A549 (cell line): Measurements from ENCODE around the gene RXRA. TPM values are rescaled to one million over a fixed set of nuclear protein-coding genes. Genes with fewer than 3 reads are reported as not detected.
A peak's percentile ranks its signal among the peaks of the same experiment; 100 is the strongest.

ENCODE experiments used
- ATAC-seq, 2 experiments: fragments of 200-7000 bp in 1 of 2; fragments of >200 bp in 1 of 2; cut with Nextera tagmentation in 1 of 2; cut with Tn5 transposase in 1 of 2; 3 replicates each; pipeline versions ENCODE4 v1.8.0 to v1.9.1; 2018 to 2020; ENCODE audit warnings: mild to moderate bottlenecking in 1 of 2, moderate library complexity in 1 of 2
- CTCF ChIA-PET: fragments of 300-600 bp; sonication (Branson Sonifier 250); formaldehyde crosslinking; extraction: SDS; loops from one replicate; lab custom pipeline; 2021; ENCODE audit warnings: antibody characterized with exemption, inconsistent platforms; lab: Yijun Ruan, JAX
- POLR2A ChIA-PET: fragments of 350-600 bp; formaldehyde crosslinking; extraction: SDS; loops from one replicate; lab custom pipeline; 2021; ENCODE audit warnings: antibody characterized with exemption, inconsistent platforms; lab: Yijun Ruan, JAX
- DNase-seq, 2 experiments: peaks; one replicate each; pipeline versions ENCODE4 v3.0.0 to v3.0.0-alpha.2; 2011 to 2016; ENCODE audit warnings: low read depth in 1 of 2, low spot score in 1 of 2
- FAIRE-seq: peaks from 2 replicates; lab custom pipeline; 2011; peaks lifted over from hg19 to GRCh38; lab: Jason Lieb, UNC
- H3K27ac ChIP-seq, 2 experiments: fragments of >200 bp; sonication (Bioruptor Twin); formaldehyde crosslinking; 3 replicates each; pipeline ENCODE4 v1.5.1; 2016 to 2017
- H3K4me1 ChIP-seq: fragments of >200 bp; sonication (Bioruptor Twin); formaldehyde crosslinking; 3 replicates; pipeline ENCODE4 v1.6.1; 2016
- H3K4me2 ChIP-seq: fragments of >200 bp; sonication (Bioruptor Twin); formaldehyde crosslinking; 3 replicates; pipeline ENCODE4 v1.6.1; 2016
- H3K4me3 ChIP-seq: fragments of >200 bp; sonication (Bioruptor Twin); formaldehyde crosslinking; 3 replicates; pipeline ENCODE4 v1.5.1; 2016
- H3K9me3 ChIP-seq: fragments of >200 bp; sonication (Bioruptor Twin); formaldehyde crosslinking; 3 replicates; pipeline ENCODE4 v1.6.1; 2016
- CBX8 ChIP-seq: fragments of 200-600 bp; sonication (generic); IDR thresholded peaks from 2 replicates; pipeline ENCODE4 v1.6.1; 2016
- CHD2 ChIP-seq: fragments of 150-350 bp; IDR thresholded peaks from 2 replicates; pipeline ENCODE4 v1.6.1; 2014; ENCODE audit warnings: low read length; ENCODE audit not compliant: partially characterized antibody
- CHD4 ChIP-seq: fragments of 200-600 bp; sonication (generic); IDR thresholded peaks from 2 replicates; pipeline ENCODE4 v1.6.1; 2016; ENCODE audit warnings: antibody characterized with exemption, mild to moderate bottlenecking, borderline replicate concordance
- EP300 ChIP-seq, 2 experiments: fragments of >200 bp; sonication (Bioruptor Twin); formaldehyde crosslinking; IDR thresholded peaks; 2 replicates in 1 of 2; 3 replicates in 1 of 2; pipeline ENCODE4 v1.6.1; 2016 to 2017
- FOSL2 ChIP-seq, 2 experiments: fragments of 450-650 bp in 1 of 2; fragments of >200 bp in 1 of 2; sonication (Bioruptor Twin) in 1 of 2; formaldehyde crosslinking; IDR thresholded peaks; 2 replicates each; pipeline versions ENCODE4 v1.5.0 to v1.6.1; 2016 to 2020; ENCODE audit warnings: mild to moderate bottlenecking in 1 of 2, moderate library complexity in 1 of 2
- HEYL ChIP-seq: fragments of 250-450 bp; sonication (Bioruptor Pico); IDR thresholded peaks from 2 replicates; pipeline ENCODE4 v1.8.0; 2021; ENCODE audit warnings: mild to moderate bottlenecking, moderate library complexity
- JUN ChIP-seq, 2 experiments: fragments of >200 bp; sonication (Bioruptor Twin); formaldehyde crosslinking; IDR thresholded peaks; 2 replicates in 1 of 2; 3 replicates in 1 of 2; pipeline ENCODE4 v1.6.1; 2016 to 2017
- NFE2L2 ChIP-seq: fragments of 150-350 bp; conservative IDR thresholded peaks from 2 replicates; pipeline ENCODE4 v1.6.1; 2014; ENCODE audit warnings: low read length
- NPAS2 ChIP-seq: fragments of 250-450 bp; sonication (Bioruptor Pico); IDR thresholded peaks from 2 replicates; pipeline ENCODE4 v1.8.0; 2022; ENCODE audit warnings: mild to moderate bottlenecking, moderate library complexity, borderline replicate concordance
- POLR2AphosphoS2 ChIP-seq: conservative IDR thresholded peaks from 2 replicates; pipeline ENCODE4 v1.6.1; 2012; ENCODE audit warnings: low read length, improper control_type of control experiment, inconsistent platforms
- RAD21 ChIP-seq, 2 experiments: fragments of >200 bp in 1 of 2; sonication (Bioruptor Twin) in 1 of 2; formaldehyde crosslinking in 1 of 2; IDR thresholded peaks in 1 of 2; conservative IDR thresholded peaks in 1 of 2; 2 replicates in 1 of 2; 3 replicates in 1 of 2; pipeline ENCODE4 v1.6.1; 2012 to 2018; ENCODE audit warnings: inconsistent platforms in 1 of 2
- SREBF2 ChIP-seq: fragments of 450-650 bp; IDR thresholded peaks from 2 replicates; pipeline ENCODE4 v1.6.1; 2014; ENCODE audit warnings: mild to moderate bottlenecking, moderate library complexity
- TFCP2L1 ChIP-seq: fragments of 250-450 bp; sonication (Bioruptor Pico); IDR thresholded peaks from 2 replicates; pipeline ENCODE4 v1.5.0; 2021; ENCODE audit warnings: mild to moderate bottlenecking
- TP53 ChIP-seq: fragments of 250-450 bp; sonication (Bioruptor Pico); IDR thresholded peaks from 2 replicates; pipeline ENCODE4 v1.5.0; 2021; ENCODE audit warnings: mild to moderate bottlenecking, moderate library complexity
- ZFP36 ChIP-seq: fragments of 450-650 bp; IDR thresholded peaks from 2 replicates; pipeline ENCODE4 v1.6.1; 2014; ENCODE audit warnings: borderline replicate concordance; ENCODE audit not compliant: partially characterized antibody
- ZSCAN20 ChIP-seq: fragments of 250-450 bp; sonication (Bioruptor Pico); IDR thresholded peaks from 2 replicates; pipeline ENCODE4 v1.8.0; 2022; ENCODE audit warnings: mild to moderate bottlenecking, moderate library complexity
- WGBS: methylation state at CpG from one replicate; pipeline ENCODE4 v1.1.6; 2017; ENCODE audit errors: missing lambda C conversion rate; 5-methylcytosine and 5-hydroxymethylcytosine counted together
- polyA plus RNA-seq, 4 experiments: library from polyadenylated mRNA; depleted of rRNA in 3 of 4; stranded (reverse); fragments of >200 nt; fragmentation: RNase III in 1 of 4; extraction: RNeasy Plus Mini Kit Qiagen cat#74134 plus additional on column Dnase treatment in 1 of 4; gene quantifications; 2 replicates in 3 of 4; 3 replicates in 1 of 4; pipeline ENCODE4 v1.2.3, GENCODE V29; 2011 to 2017
- TF ChIP-seq, protein P1 (sequence below): fragments of 250-450 bp; sonication (Bioruptor Pico); IDR thresholded peaks from 2 replicates; pipeline ENCODE4 v1.5.0; 2020; ENCODE audit warnings: low read depth, mild to moderate bottlenecking, moderate library complexity
- TF ChIP-seq, protein P2 (sequence below): fragments of >200 bp; sonication (Bioruptor Twin); formaldehyde crosslinking; IDR thresholded peaks from 3 replicates; pipeline ENCODE4 v1.6.1; 2016

RXRA gene
- polyA plus RNA-seq, 2 of the 4 experiments (the other 2 are of a cell fraction) = 6.6 to 23.9 TPM

GRCh38 chr9:134443174-134444037, 117.2 kb downstream of the RXRA start (continued):
- TF ChIP-seq EP300 (IDR thresholded peaks at IDR 0.05) (no peak), FOSL2 (IDR thresholded peaks at IDR 0.05) (no peak), FOSL2 (CRISPR knock-in tag; IDR thresholded peaks at IDR 0.05) (peak; percentile 84)
- TF ChIP-seq, protein P1, sequence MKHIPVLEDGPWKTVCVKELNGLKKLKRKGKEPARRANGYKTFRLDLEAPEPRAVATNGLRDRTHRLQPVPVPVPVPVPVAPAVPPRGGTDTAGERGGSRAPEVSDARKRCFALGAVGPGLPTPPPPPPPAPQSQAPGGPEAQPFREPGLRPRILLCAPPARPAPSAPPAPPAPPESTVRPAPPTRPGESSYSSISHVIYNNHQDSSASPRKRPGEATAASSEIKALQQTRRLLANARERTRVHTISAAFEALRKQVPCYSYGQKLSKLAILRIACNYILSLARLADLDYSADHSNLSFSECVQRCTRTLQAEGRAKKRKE (CRISPR knock-in tag) = 0 out of 2 replicates have a peak, but pooled peaks have one; percentile 27

- Histone ChIP-seq H3K4me1 (peaks cover 13% of the 10 kb centered on the region), H3K4me2 (peak overlapping the region; percentile 63), H3K4me3 (no peak overlapping the region), H3K27ac (peak overlapping the region; percentile 72 to 82), H3K9me3 (peaks cover 14% of the 10 kb centered on the region)
- WGBS = 79% methylated on average over 2 of the region's 2 CpGs
- POLR2A ChIA-PET = interaction anchor here (1.2 kb wide), 1 partner anchor 119 kb away, joined by 5 read pairs; no protein-coding TSS in a partner anchor
- 0 out of 6 replicates have a peak, but pooled peaks of 1 of the 2 experiments have one; percentile 1 for ATAC-seq
- TF ChIP-seq HEYL (CRISPR knock-in tag) (no peak), TP53 (CRISPR knock-in tag) (no peak), RAD21 (conservative IDR thresholded peaks at IDR 0.05 in 1 of 2, IDR thresholded peaks at IDR 0.05 in 1 of 2) (no peak), CHD4 (no peak), JUN (IDR thresholded peaks at IDR 0.05) (no peak), NPAS2 (CRISPR knock-in tag) (no peak), ZSCAN20 (CRISPR knock-in tag) (no peak), NFE2L2 (no peak)
- TF ChIP-seq, protein P2, sequence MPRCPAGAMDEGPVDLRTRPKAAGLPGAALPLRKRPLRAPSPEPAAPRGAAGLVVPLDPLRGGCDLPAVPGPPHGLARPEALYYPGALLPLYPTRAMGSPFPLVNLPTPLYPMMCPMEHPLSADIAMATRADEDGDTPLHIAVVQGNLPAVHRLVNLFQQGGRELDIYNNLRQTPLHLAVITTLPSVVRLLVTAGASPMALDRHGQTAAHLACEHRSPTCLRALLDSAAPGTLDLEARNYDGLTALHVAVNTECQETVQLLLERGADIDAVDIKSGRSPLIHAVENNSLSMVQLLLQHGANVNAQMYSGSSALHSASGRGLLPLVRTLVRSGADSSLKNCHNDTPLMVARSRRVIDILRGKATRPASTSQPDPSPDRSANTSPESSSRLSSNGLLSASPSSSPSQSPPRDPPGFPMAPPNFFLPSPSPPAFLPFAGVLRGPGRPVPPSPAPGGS = no peak
- TF ChIP-seq, all 56 proteins: peak for 0
- CTCF ChIA-PET = interaction anchor here (0.6 to 4.5 kb wide), 64 partner anchors 9 to 335 kb away, joined by 3 to 178 read pairs (median 7); partner anchors contain the start of gene RNU6ATAC
- FAIRE-seq (no peak), DNase-seq (no peak)
These were observed 117.7 kb downstream of the RXRA start for GRCh38 chr9:134444038-134444315.

- FAIRE-seq = no peak
- WGBS = 61% methylated on average over 8 of the region's 8 CpGs
- H3K4me2 ChIP-seq = no peak overlapping the region
- ChIA-PET POLR2A (no interaction called here), CTCF (interaction anchor here (1.2 to 7.6 kb wide), 4 partner anchors 15 to 275 kb away, joined by 4 to 114 read pairs (median 46); no protein-coding TSS in a partner anchor)
- peaks cover 16% of the 10 kb centered on the region for H3K4me1 ChIP-seq
- ATAC-seq = no peak
- peaks cover 19% of the 10 kb centered on the region for H3K9me3 ChIP-seq
- no peak for TF ChIP-seq POLR2AphosphoS2
- TF ChIP-seq TFCP2L1 (CRISPR knock-in tag) = no peak
- no peak for TF ChIP-seq SREBF2
- peak; percentile 60 for TF ChIP-seq CHD2
- TF ChIP-seq CBX8 = no peak
- TF ChIP-seq RAD21 (conservative IDR thresholded peaks at IDR 0.05 in 1 of 2, IDR thresholded peaks at IDR 0.05 in 1 of 2) = no peak
- peak; percentile 39 for TF ChIP-seq ZFP36
- no peak overlapping the region for H3K27ac ChIP-seq
- H3K4me3 ChIP-seq = no peak overlapping the region
- peak in 1 of 2 experiments; percentile 32 for DNase-seq
These were observed 118.7 kb downstream of the RXRA start for GRCh38 chr9:134445000-134445399.
